Sigmoid colon (tissue), 7 donors: ENCODE measurements around the gene ADAMTS12. TPM values are rescaled to one million over a fixed set of nuclear protein-coding genes. Genes with fewer than 3 reads are reported as not detected.
"Not testable (repeated sequence)": the region's sequence is repeated elsewhere in the genome, so short reads cannot be mapped to it uniquely, and the experiment has no call there.

Experiments
- DNase-seq: peaks from one replicate; pipeline ENCODE4 v3.0.0-alpha.2; 2019
- H3K27ac ChIP-seq, 4 donors: fragments of 200-600 bp; sonication (generic); one replicate each; pipeline ENCODE4 v1.5.1; 2016 to 2019; ENCODE audit warnings: mild to moderate bottlenecking in 1 of 4
- H3K27me3 ChIP-seq, 3 donors: fragments of 200-600 bp; sonication (generic); one replicate each; pipeline ENCODE4 v1.5.1; 2019; ENCODE audit warnings: mild to moderate bottlenecking in 1 of 3
- H3K36me3 ChIP-seq, 4 donors: fragments of 200-600 bp; sonication (generic); one replicate each; pipeline ENCODE4 v1.5.1; 2016 to 2019
- H3K4me1 ChIP-seq, 4 donors: fragments of 200-600 bp; sonication (generic); one replicate each; pipeline ENCODE4 v1.5.1; 2017 to 2019
- H3K4me3 ChIP-seq, 4 donors: fragments of 200-600 bp; sonication (generic); one replicate each; pipeline ENCODE4 v1.5.1; 2017 to 2019; ENCODE audit warnings: mild to moderate bottlenecking in 2 of 4, moderate library complexity in 1 of 4
- H3K9me3 ChIP-seq, 4 donors: fragments of 200-600 bp in 3 of 4; sonication (generic) in 3 of 4; one replicate each; pipeline versions ENCODE4 v1.5.1 to v1.6.1; 2013 to 2019
- EP300 ChIP-seq, 4 donors: sonication (generic); formaldehyde crosslinking; IDR thresholded peaks; one replicate each; pipeline ENCODE4 v1.6.1; 2017; ENCODE audit warnings: antibody characterized with exemption in 4 of 4
- POLR2A ChIP-seq, 2 donors: fragments of 450-650 bp; IDR thresholded peaks; one replicate each; pipeline ENCODE4 v1.6.1; 2016; ENCODE audit warnings: antibody characterized with exemption in 2 of 2, mild to moderate bottlenecking in 2 of 2, moderate library complexity in 2 of 2
- POLR2AphosphoS5 ChIP-seq, 4 donors: sonication (generic); formaldehyde crosslinking; IDR thresholded peaks; one replicate each; pipeline ENCODE4 v1.6.1; 2017; ENCODE audit warnings: antibody characterized with exemption in 4 of 4
- WGBS, 2 donors: extraction: QIAGEN DNeasy Blood & Tissue Kit; methylation state at CpG; one replicate each; pipeline ENCODE4 v1.1.7; 2013; 5-methylcytosine and 5-hydroxymethylcytosine counted together
- intact Hi-C: fragments of 100-400 bp; cut with DNase I; formaldehyde crosslinking; loops from one replicate; pipeline ENCODE4 v1.15.1; 2023
- polyA plus RNA-seq, 3 donors: library from polyadenylated mRNA; stranded (reverse); fragments of 200-250 nt; gene quantifications; one replicate each; pipeline ENCODE4 v1.2.3, GENCODE V29; 2013
- total RNA-seq, 4 donors: library from RNA; depleted of rRNA; stranded (reverse); fragments of >200 nt; gene quantifications; one replicate each; pipeline ENCODE4 v1.1.0, GENCODE V29; 2016
- TF ChIP-seq, protein P1 (sequence below), 4 experiments: fragments of 450-650 bp in 3 of 4; fragments of 200-600 bp in 1 of 4; IDR thresholded peaks; one replicate each; pipeline ENCODE4 v1.5.1; 2016 to 2019; ENCODE audit warnings: antibody characterized with exemption in 4 of 4, mild to moderate bottlenecking in 3 of 4, moderate library complexity in 2 of 4
- donor health status: healthy with polysubstance abuse.
- donor health status: Bipolar disorder and iron deficiency.
- donor health status: healthy.

The ADAMTS12 gene
- total and polyA plus RNA-seq, 7 donors = 0.42 to 5.4 (median 2.7) TPM; not detected in 1

DNA sequence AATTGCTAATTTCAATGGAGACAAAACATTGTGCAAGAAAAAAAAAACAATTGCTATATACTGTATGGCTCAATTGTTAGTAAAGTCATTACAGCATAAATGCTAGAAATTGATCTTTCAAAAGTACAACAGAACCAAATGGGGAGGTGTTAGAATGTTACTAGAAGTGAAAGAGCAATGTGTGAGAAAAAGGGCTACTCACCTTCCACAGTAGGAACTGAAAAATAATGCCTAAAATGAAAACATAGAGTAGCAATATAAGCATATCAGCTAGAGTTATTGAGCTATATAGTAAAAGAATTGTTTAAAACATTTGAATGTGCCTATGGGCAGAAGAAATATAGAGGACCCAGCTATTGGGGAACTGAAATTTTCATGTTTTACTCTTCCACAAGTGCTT lies 33.5 kb upstream of the ADAMTS12 start:
- Histone ChIP-seq H3K27ac (no peak overlapping the region), H3K4me1 (no peaks in the 10 kb centered on the region), H3K36me3 (no peaks in the 10 kb centered on the region), H3K9me3 (no peaks in the 10 kb centered on the region), H3K4me3 (no peak overlapping the region), H3K27me3 (no peaks in the 10 kb centered on the region)
- TF ChIP-seq, protein P1, sequence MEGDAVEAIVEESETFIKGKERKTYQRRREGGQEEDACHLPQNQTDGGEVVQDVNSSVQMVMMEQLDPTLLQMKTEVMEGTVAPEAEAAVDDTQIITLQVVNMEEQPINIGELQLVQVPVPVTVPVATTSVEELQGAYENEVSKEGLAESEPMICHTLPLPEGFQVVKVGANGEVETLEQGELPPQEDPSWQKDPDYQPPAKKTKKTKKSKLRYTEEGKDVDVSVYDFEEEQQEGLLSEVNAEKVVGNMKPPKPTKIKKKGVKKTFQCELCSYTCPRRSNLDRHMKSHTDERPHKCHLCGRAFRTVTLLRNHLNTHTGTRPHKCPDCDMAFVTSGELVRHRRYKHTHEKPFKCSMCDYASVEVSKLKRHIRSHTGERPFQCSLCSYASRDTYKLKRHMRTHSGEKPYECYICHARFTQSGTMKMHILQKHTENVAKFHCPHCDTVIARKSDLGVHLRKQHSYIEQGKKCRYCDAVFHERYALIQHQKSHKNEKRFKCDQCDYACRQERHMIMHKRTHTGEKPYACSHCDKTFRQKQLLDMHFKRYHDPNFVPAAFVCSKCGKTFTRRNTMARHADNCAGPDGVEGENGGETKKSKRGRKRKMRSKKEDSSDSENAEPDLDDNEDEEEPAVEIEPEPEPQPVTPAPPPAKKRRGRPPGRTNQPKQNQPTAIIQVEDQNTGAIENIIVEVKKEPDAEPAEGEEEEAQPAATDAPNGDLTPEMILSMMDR (IDR thresholded peaks at IDR 0.05) = no peak
- no peak for TF ChIP-seq POLR2A (IDR thresholded peaks at IDR 0.05)
- no peak for TF ChIP-seq EP300 (IDR thresholded peaks at IDR 0.05)
- no peak for DNase-seq
- intact Hi-C loops = no loop called here

DNA sequence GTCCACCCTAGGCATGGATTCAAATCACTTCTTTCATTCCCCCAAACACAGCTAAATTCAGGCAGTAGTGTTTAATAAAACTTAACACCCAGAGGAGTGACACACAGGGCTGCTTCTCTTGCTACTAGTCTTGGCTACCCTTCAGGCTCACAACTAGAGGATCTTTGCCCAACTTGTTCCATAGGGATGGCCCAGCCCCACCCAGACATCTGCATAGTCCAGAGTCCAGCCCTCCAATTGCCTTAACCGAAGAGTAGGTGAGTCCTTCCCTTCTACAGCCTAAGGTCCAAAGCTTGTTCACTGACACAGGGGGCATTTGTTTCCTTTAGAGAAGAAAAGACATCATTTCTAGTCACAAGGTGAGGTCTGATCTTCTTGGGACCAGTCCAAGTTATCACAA lies 29.2 kb upstream of the ADAMTS12 start:
- peaks cover 0 to 3% (median 1%) of the 10 kb centered on the region in 4 donors for H3K9me3 ChIP-seq
- no peaks in the 10 kb centered on the region for H3K27me3 ChIP-seq
- no peak for DNase-seq
- no peak overlapping the region for H3K27ac ChIP-seq
- H3K4me1 ChIP-seq = no peaks in the 10 kb centered on the region
- 18 to 56% methylated on average over 1 of the region's 1 CpG for WGBS, 2 donors
- H3K4me3 ChIP-seq = no peak overlapping the region
- no peak for TF ChIP-seq EP300 (IDR thresholded peaks at IDR 0.05)
- no peak for TF ChIP-seq POLR2A (IDR thresholded peaks at IDR 0.05)
- TF ChIP-seq POLR2AphosphoS5 (IDR thresholded peaks at IDR 0.05) = no peak
- H3K36me3 ChIP-seq = no peaks in the 10 kb centered on the region
- intact Hi-C loops = no loop called here

DNA sequence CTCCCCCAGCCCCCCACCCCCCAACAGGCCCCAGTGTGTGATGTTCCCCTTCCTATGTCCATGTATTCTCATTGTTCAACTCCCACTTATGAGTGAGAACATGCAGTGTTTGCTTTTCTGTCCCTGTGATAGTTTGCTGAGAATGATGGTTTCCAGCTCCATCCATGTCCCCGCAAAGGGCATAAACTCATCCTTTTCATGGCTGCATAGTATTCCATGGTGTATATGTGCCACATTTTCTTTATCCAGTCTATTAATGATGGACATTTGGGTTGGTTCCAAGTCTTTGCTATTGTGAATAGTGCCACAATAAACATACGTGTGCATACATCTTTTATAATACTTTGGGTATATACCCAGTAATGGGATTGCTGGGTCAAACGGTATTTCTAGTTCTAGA lies 23.1 kb upstream of the ADAMTS12 start:
- WGBS, 2 donors = 91 to 94% methylated on average over 3 of the region's 3 CpGs

DNA sequence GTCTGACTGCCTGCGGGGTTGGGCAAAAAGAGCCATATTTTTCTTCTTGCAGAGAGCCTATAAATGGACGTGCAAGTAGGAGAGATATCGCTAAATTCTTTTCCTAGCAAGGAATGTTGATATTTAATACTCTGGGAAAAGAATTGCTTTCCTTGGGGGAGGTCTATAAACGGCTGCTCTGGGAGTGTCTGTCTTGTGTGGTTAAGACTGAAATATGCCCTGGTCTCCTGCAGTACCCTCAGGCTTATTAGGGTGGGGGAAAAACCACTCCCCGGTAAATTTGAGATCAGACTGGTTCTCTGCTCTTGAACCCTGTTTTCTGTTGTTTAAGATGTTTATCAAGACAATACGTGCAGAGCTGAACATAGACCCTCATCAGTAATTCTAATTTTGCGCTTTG lies 14.5 kb upstream of the ADAMTS12 start:
- H3K4me3 ChIP-seq, H3K36me3 ChIP-seq, intact Hi-C loops, H3K4me1 ChIP-seq, DNase-seq, H3K27ac ChIP-seq, H3K27me3 ChIP-seq: not testable (repeated sequence)
- 84 to 91% methylated on average over 7 of the region's 7 CpGs for WGBS, 2 donors
- peaks cover 0 to 13% (median 6%) of the 10 kb centered on the region in 4 donors for H3K9me3 ChIP-seq

More for the DNA sequence above, 23.1 kb upstream of the ADAMTS12 start:
- H3K4me1 ChIP-seq, H3K27me3 ChIP-seq, DNase-seq, H3K27ac ChIP-seq, intact Hi-C loops, H3K36me3 ChIP-seq, H3K4me3 ChIP-seq, H3K9me3 ChIP-seq: not testable (repeated sequence)

DNA sequence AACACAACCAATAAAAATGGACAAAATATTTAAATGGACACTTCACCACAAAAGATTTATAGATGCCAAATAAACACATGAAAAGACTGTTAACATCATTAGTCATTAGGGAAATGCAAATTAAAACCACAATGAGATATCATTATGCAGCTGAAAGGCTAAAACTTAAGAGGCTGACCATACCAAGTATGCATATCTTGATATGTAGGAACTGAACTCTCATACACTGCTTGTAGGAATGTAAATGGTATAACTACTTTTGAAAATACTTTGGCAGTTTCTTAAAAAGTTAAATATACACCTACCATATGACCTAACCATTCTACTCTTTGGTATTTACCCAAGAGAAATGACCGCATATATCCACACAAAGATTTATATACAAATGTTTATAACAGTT lies 13.6 kb upstream of the ADAMTS12 start:
- no peak for DNase-seq
- Histone ChIP-seq H3K36me3 (no peaks in the 10 kb centered on the region), H3K9me3 (peaks cover 0 to 13% (median 6%) of the 10 kb centered on the region in 4 donors), H3K27me3 (no peaks in the 10 kb centered on the region), H3K4me1 (no peaks in the 10 kb centered on the region), H3K27ac (no peak overlapping the region), H3K4me3 (no peak overlapping the region)
- TF ChIP-seq, protein P1 (IDR thresholded peaks at IDR 0.05) = no peak
- TF ChIP-seq EP300 (IDR thresholded peaks at IDR 0.05) (no peak), POLR2AphosphoS5 (IDR thresholded peaks at IDR 0.05) (no peak), POLR2A (IDR thresholded peaks at IDR 0.05) (no peak)
- intact Hi-C loops = no loop called here
- 58 to 84% methylated on average over 1 of the region's 1 CpG for WGBS, 2 donors

DNA sequence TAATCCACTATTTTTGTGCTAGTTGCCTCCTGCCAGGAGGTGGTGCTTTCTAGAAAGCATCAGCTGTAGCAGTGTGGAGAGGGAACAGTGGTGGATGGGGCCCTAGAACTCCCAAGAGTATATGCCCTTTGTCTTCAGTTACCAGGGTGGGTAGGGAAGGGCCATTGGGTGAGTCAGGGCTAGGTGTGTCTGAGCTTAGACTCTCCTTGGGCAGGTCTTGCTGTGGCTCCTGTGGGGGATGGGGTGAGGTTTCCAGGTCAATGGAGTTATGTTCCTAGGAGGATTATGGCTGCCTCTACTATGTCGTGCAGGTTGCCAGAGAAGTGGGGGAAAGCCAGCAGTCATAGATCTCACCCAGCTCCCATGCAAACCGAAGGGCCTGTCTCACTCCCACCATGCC lies 11.3 kb upstream of the ADAMTS12 start:
- H3K9me3 ChIP-seq = peaks cover 0 to 13% (median 6%) of the 10 kb centered on the region in 4 donors
- 84 to 85% methylated on average over 2 of the region's 2 CpGs for WGBS, 2 donors
- no peak overlapping the region for H3K4me3 ChIP-seq
- intact Hi-C loops = no loop called here
- DNase-seq = no peak
- no peaks in the 10 kb centered on the region for H3K36me3 ChIP-seq
- no peaks in the 10 kb centered on the region for H3K4me1 ChIP-seq
- no peaks in the 10 kb centered on the region for H3K27me3 ChIP-seq
- H3K27ac ChIP-seq = no peak overlapping the region
- TF ChIP-seq POLR2A (IDR thresholded peaks at IDR 0.05) = no peak
- TF ChIP-seq POLR2AphosphoS5 (IDR thresholded peaks at IDR 0.05) = no peak
- TF ChIP-seq EP300 (IDR thresholded peaks at IDR 0.05) = no peak
- TF ChIP-seq, protein P1 (IDR thresholded peaks at IDR 0.05) = no peak
